Measurements from ENCODE around the gene PTPRM.

Gene PTPRM

DNA sequence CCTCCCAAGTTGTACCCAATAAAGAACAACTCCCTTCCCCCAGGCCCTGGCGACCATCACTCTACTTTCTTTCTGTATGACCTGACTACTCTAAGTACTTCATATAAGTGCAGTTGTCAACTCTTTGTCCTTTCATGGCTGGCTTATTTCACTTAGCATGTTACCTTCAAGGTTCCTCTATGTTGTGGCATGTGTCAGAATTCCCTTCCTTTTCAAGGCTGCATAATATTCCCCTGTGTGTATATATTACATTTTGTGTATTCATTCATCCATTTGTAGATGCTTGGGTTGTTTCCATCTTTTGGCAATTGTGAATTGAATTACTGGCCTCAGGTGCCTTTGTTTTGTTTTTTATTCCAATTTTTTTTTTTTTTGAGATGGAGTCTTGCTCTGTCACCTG lies 860.2 kb downstream of the PTPRM start:
- Histone ChIP-seq H2AFZ (ENCODE audit: low read length) (no peak overlapping the region), H3K9me2 (replicated peaks; ENCODE audit: low read depth, low read length) (no peaks in the 10 kb centered on the region), H3K79me2 (ENCODE audit: insufficient read depth, low read length) (no peaks in the 10 kb centered on the region), H3K4me2 (ENCODE audit: low read depth, low read length, poor library complexity, severe bottlenecking) (no peak overlapping the region), H3K36me3 (ENCODE audit: insufficient read depth, low read length) (no peaks in the 10 kb centered on the region), H3K27me3 (ENCODE audit: insufficient read depth, low read length, poor library complexity, severe bottlenecking) (no peaks in the 10 kb centered on the region), H3K9me3 (ENCODE audit: insufficient read depth, low read depth, low read length) (no peaks in the 10 kb centered on the region), H3K9ac (ENCODE audit: low read depth, low read length, poor library complexity, severe bottlenecking) (no peak overlapping the region), H3F3A (ENCODE audit: low read depth) (no peaks in the 10 kb centered on the region), H4K20me1 (ENCODE audit: insufficient read depth, low read length, poor library complexity, severe bottlenecking) (no peaks in the 10 kb centered on the region), H3K4me1 (ENCODE audit: insufficient read depth, low read length, poor library complexity, severe bottlenecking) (no peaks in the 10 kb centered on the region), H3K4me3 (ENCODE audit: low read length, poor library complexity, severe bottlenecking) (no peak overlapping the region)
- TF ChIP-seq, protein P1, sequence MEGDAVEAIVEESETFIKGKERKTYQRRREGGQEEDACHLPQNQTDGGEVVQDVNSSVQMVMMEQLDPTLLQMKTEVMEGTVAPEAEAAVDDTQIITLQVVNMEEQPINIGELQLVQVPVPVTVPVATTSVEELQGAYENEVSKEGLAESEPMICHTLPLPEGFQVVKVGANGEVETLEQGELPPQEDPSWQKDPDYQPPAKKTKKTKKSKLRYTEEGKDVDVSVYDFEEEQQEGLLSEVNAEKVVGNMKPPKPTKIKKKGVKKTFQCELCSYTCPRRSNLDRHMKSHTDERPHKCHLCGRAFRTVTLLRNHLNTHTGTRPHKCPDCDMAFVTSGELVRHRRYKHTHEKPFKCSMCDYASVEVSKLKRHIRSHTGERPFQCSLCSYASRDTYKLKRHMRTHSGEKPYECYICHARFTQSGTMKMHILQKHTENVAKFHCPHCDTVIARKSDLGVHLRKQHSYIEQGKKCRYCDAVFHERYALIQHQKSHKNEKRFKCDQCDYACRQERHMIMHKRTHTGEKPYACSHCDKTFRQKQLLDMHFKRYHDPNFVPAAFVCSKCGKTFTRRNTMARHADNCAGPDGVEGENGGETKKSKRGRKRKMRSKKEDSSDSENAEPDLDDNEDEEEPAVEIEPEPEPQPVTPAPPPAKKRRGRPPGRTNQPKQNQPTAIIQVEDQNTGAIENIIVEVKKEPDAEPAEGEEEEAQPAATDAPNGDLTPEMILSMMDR (conservative IDR thresholded peaks at IDR 0.05; ENCODE audit: low read length), result no peak
- TF ChIP-seq EZH2phosphoT487 (IDR thresholded peaks at IDR 0.05; ENCODE audit: borderline replicate concordance), result no peak

GRCh38 chr18:8428951-8429350 lies 861.8 kb downstream of the PTPRM start:
- Histone ChIP-seq H3K4me2 (ENCODE audit: low read depth, low read length, poor library complexity, severe bottlenecking) (no peak overlapping the region), H3K27me3 (ENCODE audit: insufficient read depth, low read length, poor library complexity, severe bottlenecking) (no peaks in the 10 kb centered on the region), H3F3A (ENCODE audit: low read depth) (no peaks in the 10 kb centered on the region), H3K9ac (ENCODE audit: low read depth, low read length, poor library complexity, severe bottlenecking) (no peak overlapping the region), H2AFZ (ENCODE audit: low read length) (no peak overlapping the region), H3K36me3 (ENCODE audit: insufficient read depth, low read length) (no peaks in the 10 kb centered on the region), H3K9me2 (replicated peaks; ENCODE audit: low read depth, low read length) (no peaks in the 10 kb centered on the region), H3K4me3 (ENCODE audit: low read length, poor library complexity, severe bottlenecking) (no peak overlapping the region), H3K79me2 (ENCODE audit: insufficient read depth, low read length) (no peaks in the 10 kb centered on the region), H4K20me1 (ENCODE audit: insufficient read depth, low read length, poor library complexity, severe bottlenecking) (no peaks in the 10 kb centered on the region), H3K9me3 (ENCODE audit: insufficient read depth, low read depth, low read length) (no peaks in the 10 kb centered on the region), H3K4me1 (ENCODE audit: insufficient read depth, low read length, poor library complexity, severe bottlenecking) (no peaks in the 10 kb centered on the region)
- TF ChIP-seq EZH2phosphoT487 (IDR thresholded peaks at IDR 0.05; ENCODE audit: borderline replicate concordance), result no peak
- TF ChIP-seq, protein P1 (conservative IDR thresholded peaks at IDR 0.05; ENCODE audit: low read length), result no peak

GRCh38 chr18:8431036-8431435 lies 863.9 kb downstream of the PTPRM start:
- Histone ChIP-seq H3K79me2 (ENCODE audit: insufficient read depth, low read length) (no peaks in the 10 kb centered on the region), H2AFZ (ENCODE audit: low read length) (no peak overlapping the region), H3K36me3 (ENCODE audit: insufficient read depth, low read length) (no peaks in the 10 kb centered on the region), H3K9ac (ENCODE audit: low read depth, low read length, poor library complexity, severe bottlenecking) (no peak overlapping the region), H3K4me1 (ENCODE audit: insufficient read depth, low read length, poor library complexity, severe bottlenecking) (no peaks in the 10 kb centered on the region), H4K20me1 (ENCODE audit: insufficient read depth, low read length, poor library complexity, severe bottlenecking) (no peaks in the 10 kb centered on the region), H3F3A (ENCODE audit: low read depth) (no peaks in the 10 kb centered on the region), H3K9me2 (replicated peaks; ENCODE audit: low read depth, low read length) (no peaks in the 10 kb centered on the region), H3K27me3 (ENCODE audit: insufficient read depth, low read length, poor library complexity, severe bottlenecking) (no peaks in the 10 kb centered on the region), H3K9me3 (ENCODE audit: insufficient read depth, low read depth, low read length) (no peaks in the 10 kb centered on the region), H3K4me2 (ENCODE audit: low read depth, low read length, poor library complexity, severe bottlenecking) (no peak overlapping the region), H3K4me3 (ENCODE audit: low read length, poor library complexity, severe bottlenecking) (no peak overlapping the region)
- TF ChIP-seq, protein P1 (conservative IDR thresholded peaks at IDR 0.05; ENCODE audit: low read length), result no peak
- TF ChIP-seq EZH2phosphoT487 (IDR thresholded peaks at IDR 0.05; ENCODE audit: borderline replicate concordance), result no peak

Data from Loucy (cell line).